Measurements from ENCODE around the gene CSTF1. TPM values are rescaled to one million over a fixed set of nuclear protein-coding genes. Genes with fewer than 3 reads are reported as not detected.

The CSTF1 gene
- total and polyA plus RNA-seq, 2 of the 8 experiments (the other 6 are each of a cell fraction or from before 2014, with no cell fraction given) = 59.4 to 83.5 TPM

DNA sequence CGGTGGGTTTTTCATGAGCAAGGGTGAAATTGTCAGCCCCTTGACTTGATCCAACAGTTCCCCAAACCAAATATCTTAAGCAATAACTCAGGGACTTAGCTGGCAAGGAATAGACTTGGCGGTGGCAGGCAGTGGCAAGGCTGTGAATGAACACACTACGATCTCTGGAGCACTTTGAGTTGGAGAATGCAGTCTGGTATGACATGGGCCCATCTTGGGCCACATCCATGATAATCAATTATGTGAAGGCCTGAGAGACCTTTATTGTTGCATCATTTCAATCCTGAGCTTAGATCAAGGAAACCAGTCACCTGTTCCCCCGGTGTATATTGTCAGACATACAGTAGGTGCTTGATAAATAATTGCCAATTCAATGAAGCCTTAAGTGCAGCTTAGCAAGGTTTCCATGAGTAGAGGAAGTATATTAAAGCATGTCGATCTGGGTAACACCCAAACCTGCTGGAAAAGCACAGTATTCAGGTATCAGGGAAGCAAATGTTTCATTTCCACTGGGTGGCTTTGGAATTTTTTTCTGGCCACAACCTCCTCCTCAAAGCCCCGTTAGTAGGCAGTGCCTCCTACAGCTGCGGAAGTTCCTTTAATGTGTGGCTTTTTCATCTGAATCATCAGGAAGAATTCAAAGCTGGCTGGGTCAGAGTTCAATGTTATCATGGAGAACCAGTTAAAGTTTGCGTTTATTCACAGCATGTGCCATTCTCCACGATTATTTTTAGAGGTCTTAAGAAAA is 29.8 kb downstream of the CSTF1 start:
- H3K9me3 ChIP-seq (ENCODE audit: insufficient read depth in 2 of 2, low read depth in 1 of 2, low read length in 1 of 2) = no peaks in the 10 kb centered on the region
- H3K27me3 ChIP-seq (replicated peaks in 1 of 4; ENCODE audit: control insufficient read depth in 3 of 4, extremely low read depth in 1 of 4, insufficient read depth in 3 of 4, low read length in 3 of 4) = peaks cover 0 to 1% (median 0%) of the 10 kb centered on the region in 4 experiments; a peak in 2 of 7 replicates
- H3K4ac ChIP-seq (replicated peaks; ENCODE audit: insufficient read length, low read depth, low read length) = no peak overlapping the region
- no peaks in the 10 kb centered on the region; a peak in 1 of 8 replicates for H3K36me3 ChIP-seq (ENCODE audit: control insufficient read depth in 2 of 4, insufficient read depth in 4 of 4, low read length in 3 of 4)
- POLR2A ChIA-PET (ENCODE audit: partially characterized antibody) = no interaction called here
- no peak overlapping the region for H3K56ac ChIP-seq (replicated peaks; ENCODE audit: insufficient read length, low read depth, low read length)
- H4K91ac ChIP-seq (replicated peaks; ENCODE audit: insufficient read length, low read length) = no peak overlapping the region
- H3K14ac ChIP-seq (ENCODE audit: insufficient read length) = no peak overlapping the region
- peaks cover 0 to 4% (median 1%) of the 10 kb centered on the region in 4 experiments; a peak in 4 of 7 replicates for H3K4me1 ChIP-seq (replicated peaks in 1 of 4; ENCODE audit: control insufficient read depth in 3 of 4, insufficient read depth in 4 of 4, low read length in 3 of 4)
- H3K79me2 ChIP-seq (ENCODE audit: control insufficient read depth in 1 of 2, insufficient read depth in 2 of 2, low read length in 2 of 2) = no peaks in the 10 kb centered on the region
- H4K5ac ChIP-seq (ENCODE audit: insufficient read length, low read depth, low read length) = no peak overlapping the region
- no peak overlapping the region for H3K18ac ChIP-seq (ENCODE audit: extremely low read depth, low read length)
- DNase-seq (ENCODE audit: low read depth in 1 of 2, low spot score in 2 of 2) (no peak), FAIRE-seq (no peak)
- no peak overlapping the region for H2BK5ac ChIP-seq (ENCODE audit: low read depth, low read length)
- no peaks in the 10 kb centered on the region for H3K23me2 ChIP-seq (ENCODE audit: low read depth, low read length)
- H2BK120ac ChIP-seq (replicated peaks; ENCODE audit: low read depth, low read length) = no peak overlapping the region
- no peak overlapping the region for H3K27ac ChIP-seq (ENCODE audit: low read depth, low read length)
- no peak overlapping the region for H2AK5ac ChIP-seq (ENCODE audit: low read depth, low read length)
- CTCF ChIA-PET (ENCODE audit: partially characterized antibody) = interaction anchor here (0.8 to 1.2 kb wide), 3 partner anchors 10 to 128 kb away, joined by 3 to 4 read pairs (median 3); partner anchors contain the start of gene CASS4
- no peaks in the 10 kb centered on the region for H3K79me1 ChIP-seq (ENCODE audit: low read depth, low read length)
- H2AFZ ChIP-seq (ENCODE audit: low read length) = no peak overlapping the region
- TF ChIP-seq BACH1 (IDR thresholded peaks at IDR 0.05; ENCODE audit: low read length) (no peak), BRCA1 (IDR thresholded peaks at IDR 0.05; ENCODE audit: low read depth, low read length) (no peak), KDM5A (IDR thresholded peaks at IDR 0.05; ENCODE audit: low read length) (no peak)
- no peak overlapping the region for H2BK15ac ChIP-seq (ENCODE audit: low read length)
- no peak overlapping the region for H2BK12ac ChIP-seq (ENCODE audit: low read depth, low read length)
- no peak overlapping the region for H3K23ac ChIP-seq (ENCODE audit: insufficient read length)
- H3K9ac ChIP-seq (replicated peaks in 1 of 4; ENCODE audit: extremely low read depth in 1 of 4, low read depth in 3 of 4, low read length in 3 of 4) = no peak overlapping the region
- no peaks in the 10 kb centered on the region for H4K20me1 ChIP-seq (replicated peaks in 1 of 2; ENCODE audit: control insufficient read depth in 1 of 2, insufficient read depth in 2 of 2, low read length in 2 of 2)
- H3K4me3 ChIP-seq (ENCODE audit: extremely low read depth in 1 of 4, insufficient read depth in 2 of 4, low read depth in 3 of 4, low read length in 4 of 4) = no peak overlapping the region
- no peak overlapping the region for H2BK20ac ChIP-seq (ENCODE audit: low read length)
- H3K4me2 ChIP-seq (ENCODE audit: insufficient read depth in 1 of 2, low read depth in 2 of 2, low read length in 2 of 2) = no peak overlapping the region
- 69% methylated on average over 9 of the region's 9 CpGs; no CpG with 5 or more reads in 1 of the 2 experiments for WGBS, 2 experiments (ENCODE audit: extremely low coverage in 1 of 2, insufficient coverage in 1 of 2, insufficient read length in 1 of 2, insufficient replicate concordance in 2 of 2, low coverage in 1 of 2, low lambda C conversion rate in 2 of 2, missing lambda C conversion rate in 1 of 2)
- H4K8ac ChIP-seq (ENCODE audit: extremely low read depth, insufficient read depth, low read length) = no peak overlapping the region
